GM21526 (cell line): Measurements from ENCODE around the gene EIF4G3.
"Not testable (repeated sequence)": the region's sequence is repeated elsewhere in the genome, so short reads cannot be mapped to it uniquely, and the experiment has no call there.

Experiments
- ATAC-seq: cut with Tn5 transposase; IDR thresholded peaks from one replicate; pipeline ENCODE4 v1.9.1; 2021; ENCODE audit warnings: moderate library complexity; ENCODE audit not compliant: unreplicated experiment, low FRiP score

EIF4G3 gene

DNA sequence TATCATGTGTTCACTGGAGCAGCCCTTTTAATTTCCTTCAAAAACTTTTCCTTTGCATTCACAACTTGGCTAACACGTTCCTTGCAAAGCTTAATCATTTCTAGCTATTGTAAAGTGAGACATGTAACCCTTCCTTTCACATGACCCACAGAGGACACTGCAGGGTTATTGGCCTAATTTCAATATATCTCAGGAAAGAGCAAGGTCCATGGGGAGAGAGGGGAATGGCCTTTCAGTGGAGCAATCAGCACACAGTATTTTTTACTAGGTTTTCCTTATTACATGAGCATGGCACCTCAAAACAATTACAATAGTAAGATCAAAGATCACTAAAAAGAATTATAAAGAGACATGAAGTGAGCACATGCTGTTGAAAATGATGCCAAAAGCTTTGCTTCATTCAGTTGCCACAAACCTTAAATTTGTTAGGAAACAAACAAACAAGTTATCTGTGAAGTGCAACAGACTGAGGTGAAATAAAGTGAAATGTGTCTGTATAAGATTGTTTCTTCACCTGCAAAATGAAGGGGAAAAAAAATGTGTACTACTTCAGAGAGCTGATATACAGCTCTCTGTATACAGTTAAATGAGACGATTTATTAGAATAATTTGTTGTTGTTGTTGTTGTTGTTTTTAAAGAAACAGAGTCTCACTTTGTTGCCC is 61.5 kb downstream of the EIF4G3 start:
- no peak for ATAC-seq

DNA sequence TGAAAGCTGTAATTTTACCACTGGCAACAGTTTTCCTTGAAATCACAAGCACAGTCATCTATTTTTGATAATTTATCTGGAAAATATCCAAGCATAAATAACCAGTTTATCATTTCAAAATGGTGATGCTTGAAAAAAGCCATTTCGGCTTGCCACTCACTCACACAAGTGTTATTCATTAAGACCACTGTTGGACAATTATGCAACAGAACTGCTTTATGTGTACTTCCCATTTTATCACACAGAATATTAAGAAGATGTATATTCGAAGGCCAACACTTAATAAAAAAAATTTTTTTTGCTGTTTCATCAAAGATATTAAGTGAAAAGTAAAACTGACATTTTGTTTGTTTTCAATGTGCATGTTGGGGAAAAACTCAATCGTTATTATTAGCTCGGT is 62.3 kb downstream of the EIF4G3 start:
- no peak for ATAC-seq

DNA sequence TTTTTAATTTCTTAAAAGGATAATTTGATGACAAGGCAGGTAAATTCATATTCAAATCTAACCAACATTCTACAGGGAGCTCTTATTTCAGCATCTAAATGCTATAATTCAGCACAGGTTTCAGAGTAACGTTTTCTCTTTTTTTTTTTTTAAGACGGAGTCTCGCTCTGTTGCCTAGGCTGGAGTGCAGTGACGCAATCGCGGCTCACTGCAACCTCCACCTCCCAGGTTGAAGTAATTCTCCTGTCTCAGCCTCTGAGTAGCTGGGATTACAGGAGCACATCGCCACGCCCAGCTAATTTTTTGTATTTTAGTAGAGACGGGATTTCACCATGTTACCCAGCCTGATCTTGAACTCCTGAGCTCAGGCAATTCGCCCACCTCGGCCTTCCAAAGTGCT is 66.5 kb downstream of the EIF4G3 start:
- ATAC-seq, result no peak

DNA sequence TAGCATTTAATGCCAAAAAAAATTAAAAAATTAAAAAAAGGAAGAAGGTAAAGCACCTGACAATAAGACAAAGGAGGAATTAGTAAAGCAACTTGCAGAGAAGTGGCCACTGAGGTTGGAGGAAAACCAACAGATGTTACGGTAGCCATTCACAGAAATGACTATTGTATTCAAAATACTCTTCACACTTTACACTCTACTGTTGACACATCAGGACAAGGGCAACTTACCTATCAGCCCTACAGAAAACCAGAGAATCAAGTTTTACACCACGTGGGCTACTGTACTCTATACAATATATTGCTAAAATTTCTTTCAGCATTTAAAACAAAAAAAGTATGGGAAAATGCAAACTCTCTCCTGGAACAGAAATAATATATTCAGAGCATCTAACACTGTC is 70.0 kb downstream of the EIF4G3 start:
- no peak for ATAC-seq

DNA sequence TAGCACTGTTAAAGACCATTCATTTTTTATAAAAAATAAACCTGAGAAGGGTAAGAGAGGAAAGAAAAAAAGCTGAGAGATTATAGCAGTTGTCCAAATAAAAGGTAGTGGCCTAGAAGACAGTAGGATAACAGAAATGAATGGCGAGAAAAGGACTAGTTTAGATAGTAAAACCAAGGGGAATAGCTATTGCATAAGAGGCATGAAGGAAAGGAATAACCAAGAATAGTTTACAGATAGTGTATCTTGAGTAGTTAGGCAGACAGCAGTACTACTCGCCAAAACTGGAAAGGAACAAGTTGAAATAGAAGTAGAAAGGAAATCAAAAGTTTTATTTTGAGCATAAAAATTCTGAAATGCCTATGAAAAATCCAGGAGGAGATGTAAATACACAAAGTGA is 70.5 kb downstream of the EIF4G3 start:
- ATAC-seq, result no peak

DNA sequence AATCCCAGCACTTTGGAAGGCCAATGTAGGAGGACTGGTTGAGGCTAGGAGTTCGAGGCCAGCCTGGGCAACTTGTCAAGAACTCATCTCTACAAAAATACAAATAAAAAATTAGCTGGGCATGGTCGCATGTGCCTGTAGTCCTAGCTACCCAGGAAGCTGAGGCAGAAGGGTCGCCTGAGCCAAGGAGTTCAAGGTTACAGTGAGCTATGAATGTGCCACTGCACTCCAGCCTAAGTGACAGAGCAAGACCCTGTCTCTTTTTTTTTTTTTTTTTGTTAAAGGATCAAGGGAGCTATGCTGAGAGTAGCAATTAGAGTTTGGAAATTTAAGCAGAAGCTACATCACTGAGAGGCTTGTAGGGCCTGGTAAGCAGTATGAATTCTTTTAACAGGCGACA is 70.9 kb downstream of the EIF4G3 start:
- no peak for ATAC-seq

DNA sequence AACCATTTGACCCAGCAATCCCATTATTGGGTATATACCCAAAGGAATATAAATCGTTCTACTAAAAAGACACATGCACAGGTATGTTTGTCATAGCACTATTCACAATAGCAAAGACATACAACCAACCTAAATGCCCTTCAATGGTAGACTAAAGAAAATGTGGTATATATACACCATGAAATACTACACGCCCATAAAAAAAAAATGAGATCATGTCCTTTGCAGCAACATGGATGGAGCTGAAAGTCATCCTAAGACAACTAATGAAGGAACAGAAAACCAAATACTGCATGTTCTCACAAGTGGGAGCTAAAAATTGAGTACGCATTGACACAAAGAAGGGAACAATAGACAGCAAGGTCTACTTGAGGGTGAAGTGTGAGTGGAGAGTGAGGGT is 72.0 kb downstream of the EIF4G3 start:
- no peak for ATAC-seq

DNA sequence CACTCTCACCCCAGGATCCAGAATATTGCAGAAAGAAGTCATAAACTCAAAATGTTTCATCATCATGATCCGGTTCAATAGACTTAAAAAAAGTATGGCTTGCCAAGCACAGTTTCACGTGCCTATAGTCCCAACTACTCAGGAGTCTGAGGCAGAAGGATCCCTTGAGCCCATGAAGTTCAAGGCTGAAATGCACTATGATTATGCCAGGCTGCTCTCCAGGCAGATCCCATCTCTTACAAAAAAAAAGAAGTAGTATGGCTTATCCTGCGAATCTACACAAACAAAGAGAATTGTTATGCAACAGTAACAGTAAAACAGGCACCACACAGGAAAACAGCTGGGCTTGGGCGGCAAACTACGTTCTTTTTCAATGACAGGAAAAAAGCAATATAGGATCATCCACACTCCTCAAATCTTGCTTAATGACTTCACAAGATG is 76.2 kb downstream of the EIF4G3 start:
- no peak for ATAC-seq

DNA sequence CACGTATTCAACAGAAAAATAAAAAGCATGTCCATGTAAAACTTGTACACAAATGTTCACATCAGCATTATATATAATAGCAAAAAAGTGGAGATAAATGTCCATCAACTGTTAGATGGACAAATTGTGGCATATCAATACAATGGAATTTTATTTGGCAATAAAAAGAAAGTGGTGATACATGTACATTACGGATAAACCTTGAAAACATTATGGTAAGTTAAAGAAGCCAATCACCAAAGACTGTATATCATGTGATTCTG is 76.9 kb downstream of the EIF4G3 start:
- no peak for ATAC-seq

DNA sequence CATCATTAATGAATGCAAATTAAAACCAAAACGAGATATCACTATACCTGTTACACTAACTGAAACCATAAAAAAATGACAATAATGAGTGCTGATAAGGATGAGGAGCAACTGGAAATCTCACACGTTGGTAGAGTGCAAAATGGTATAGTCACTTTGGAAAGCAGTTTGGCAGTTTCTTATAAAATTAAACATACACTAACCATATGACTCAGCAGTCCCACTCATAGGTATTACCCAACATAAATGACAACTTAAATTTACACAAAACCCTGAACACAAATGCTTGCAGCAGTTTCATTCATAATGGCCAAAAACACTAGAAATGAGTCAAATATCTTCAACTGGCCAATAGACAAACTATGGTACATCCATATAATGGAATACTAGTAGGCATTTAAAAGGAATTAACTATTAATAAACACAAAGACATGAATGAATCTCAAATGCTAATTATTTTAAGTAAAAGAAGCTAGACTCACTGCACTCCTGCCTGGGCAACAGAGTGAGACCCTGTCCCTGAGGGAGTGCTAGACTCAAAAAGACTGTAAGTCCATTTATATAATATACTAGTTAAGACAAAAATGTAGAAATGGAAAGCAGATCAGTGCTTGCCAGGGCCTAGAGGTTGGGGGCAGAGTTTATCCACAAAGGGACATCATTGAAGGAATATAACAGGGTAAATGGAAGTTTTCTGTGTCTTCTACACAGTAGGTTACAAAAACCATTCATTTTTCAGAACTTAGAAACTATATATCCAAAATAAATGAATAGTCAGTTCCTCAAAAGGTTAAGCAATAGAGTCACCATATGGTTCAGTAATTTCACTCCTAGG is 77.4 kb downstream of the EIF4G3 start:
- ATAC-seq, result no peak

DNA sequence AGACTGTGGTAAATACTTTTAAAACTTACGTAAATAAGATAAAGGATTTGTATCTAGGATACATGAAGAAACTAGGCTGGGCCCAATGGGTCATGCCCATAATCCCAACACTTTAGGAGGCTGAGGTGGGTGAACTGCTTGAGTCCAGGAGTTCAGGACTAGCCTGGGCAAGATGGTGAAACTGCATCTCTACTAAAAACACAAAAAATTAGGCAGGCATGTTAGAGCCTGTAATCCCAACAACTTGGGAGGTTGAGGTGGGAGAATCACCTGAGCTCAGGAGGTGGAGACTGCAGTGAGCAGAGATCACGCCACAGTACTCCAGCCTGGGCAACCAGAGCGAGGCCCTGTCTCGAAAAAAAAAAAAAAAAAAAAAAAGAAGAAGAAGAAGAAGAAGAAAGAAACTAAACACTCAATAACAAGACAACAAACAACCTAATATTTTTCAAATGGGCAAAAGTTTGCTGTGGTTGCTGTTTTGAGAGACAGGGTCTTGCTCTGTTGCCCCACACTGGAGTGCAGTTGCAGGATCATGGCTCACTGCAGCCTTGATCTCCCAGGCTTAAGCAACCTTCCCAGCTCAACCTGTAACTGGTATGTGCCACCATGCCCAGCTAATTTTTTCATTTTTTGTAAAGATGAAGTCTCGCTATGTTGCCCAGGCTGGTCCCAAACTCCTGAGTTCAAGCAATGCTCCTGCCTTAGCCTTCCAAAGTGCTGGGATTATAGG is 78.3 kb downstream of the EIF4G3 start:
- ATAC-seq, result no peak

DNA sequence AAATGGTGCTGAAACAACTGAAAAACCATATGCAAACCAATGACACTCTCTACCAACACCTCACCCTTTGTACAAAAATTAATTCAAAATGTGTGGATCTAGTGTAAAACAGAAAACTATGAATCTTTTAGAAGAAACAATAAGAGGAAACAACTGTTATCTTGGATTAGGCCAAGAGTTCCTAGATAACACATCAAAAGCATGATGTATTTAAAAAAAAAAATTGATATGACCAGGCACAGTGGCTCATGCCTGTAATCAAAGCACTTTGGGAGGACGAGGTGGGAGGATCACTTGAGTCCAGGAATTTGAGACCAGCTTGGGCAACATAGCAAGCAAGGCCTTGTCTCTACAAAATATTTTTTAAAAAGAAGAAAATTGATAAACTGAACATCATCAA is 79.0 kb downstream of the EIF4G3 start:
- no peak for ATAC-seq

DNA sequence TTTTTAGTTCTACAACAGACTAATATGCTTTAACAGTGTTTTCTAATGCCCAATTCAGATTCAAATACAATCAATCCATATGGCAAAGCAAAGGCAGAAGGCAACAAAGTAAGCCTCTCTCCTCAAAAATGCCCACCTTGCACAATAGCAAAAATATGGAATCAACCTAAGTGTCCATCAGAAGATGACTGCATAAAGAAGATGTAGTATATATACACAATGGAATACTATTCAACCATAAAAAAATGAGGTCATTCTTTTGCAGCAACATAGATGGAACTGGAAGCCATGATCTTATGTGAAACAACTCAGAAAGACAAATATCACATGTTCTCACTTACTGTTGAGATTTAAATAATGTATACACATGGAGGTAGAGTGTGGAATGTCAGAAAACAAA is 80.7 kb downstream of the EIF4G3 start:
- no peak for ATAC-seq

DNA sequence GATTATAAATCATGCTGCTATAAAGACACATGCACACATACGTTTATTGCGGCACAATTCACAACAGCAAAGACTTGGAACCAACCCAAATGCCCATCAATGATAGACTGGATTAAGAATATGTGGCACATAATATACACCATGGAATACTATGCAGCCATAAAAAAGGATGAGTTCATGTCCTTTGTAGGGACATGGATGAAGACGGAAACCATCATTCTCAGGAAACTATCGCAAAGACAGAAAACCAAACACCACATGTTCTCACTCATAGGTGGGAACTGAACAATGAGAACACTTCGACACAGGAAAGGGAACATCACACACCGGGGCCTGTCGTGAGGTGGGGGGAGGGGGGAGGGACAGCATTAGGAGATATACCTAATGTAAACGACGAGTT is 82.4 kb downstream of the EIF4G3 start:
- ATAC-seq, result not testable (repeated sequence)

DNA sequence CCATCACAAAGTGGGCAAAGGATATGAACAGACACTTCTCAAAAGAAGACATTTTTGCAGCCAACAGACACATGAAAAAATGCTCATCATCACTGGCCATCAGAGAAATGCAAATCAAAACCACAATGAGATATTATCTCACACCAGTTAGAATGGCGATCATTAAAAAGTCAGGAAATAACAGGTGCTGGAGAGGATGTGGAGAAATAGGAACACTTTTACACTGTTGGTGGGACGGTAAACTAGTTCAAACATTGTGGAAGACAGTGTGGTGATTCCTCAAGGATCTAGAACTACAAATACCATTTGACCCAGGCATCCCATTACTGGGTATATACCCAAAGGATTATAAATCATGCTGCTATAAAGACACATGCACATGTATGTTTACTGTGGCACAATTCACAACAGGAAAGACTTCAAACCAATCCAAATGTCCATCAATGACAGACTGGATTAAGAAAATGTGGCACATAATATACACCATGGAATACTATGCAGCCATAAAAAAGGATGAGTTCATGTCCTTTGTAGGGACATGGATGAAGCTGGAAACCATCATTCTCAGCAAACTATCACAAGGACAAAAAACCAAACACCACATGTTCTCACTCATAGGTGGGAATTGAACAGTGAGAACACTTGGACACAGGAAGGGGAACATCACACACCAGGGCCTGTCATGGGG is 83.3 kb downstream of the EIF4G3 start:
- not testable (repeated sequence) for ATAC-seq

DNA sequence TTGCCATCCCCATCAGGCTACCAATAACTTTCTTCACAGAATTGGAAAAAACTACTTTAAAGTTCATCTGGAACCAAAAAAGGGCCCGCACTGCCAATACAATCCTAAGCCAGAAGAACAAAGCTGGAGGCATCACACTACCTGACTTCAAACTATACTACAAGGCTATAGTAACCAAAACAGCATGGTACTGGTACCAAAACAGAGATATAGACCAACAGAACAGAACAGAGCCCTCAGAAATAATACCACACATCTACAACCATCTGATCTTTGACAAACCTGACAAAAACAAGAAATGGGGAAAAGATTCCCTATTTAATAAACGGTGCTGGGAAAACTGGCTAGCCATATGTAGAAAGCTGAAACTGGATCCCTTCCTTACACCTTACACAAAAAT is 84.2 kb downstream of the EIF4G3 start:
- ATAC-seq, result not testable (repeated sequence)

DNA sequence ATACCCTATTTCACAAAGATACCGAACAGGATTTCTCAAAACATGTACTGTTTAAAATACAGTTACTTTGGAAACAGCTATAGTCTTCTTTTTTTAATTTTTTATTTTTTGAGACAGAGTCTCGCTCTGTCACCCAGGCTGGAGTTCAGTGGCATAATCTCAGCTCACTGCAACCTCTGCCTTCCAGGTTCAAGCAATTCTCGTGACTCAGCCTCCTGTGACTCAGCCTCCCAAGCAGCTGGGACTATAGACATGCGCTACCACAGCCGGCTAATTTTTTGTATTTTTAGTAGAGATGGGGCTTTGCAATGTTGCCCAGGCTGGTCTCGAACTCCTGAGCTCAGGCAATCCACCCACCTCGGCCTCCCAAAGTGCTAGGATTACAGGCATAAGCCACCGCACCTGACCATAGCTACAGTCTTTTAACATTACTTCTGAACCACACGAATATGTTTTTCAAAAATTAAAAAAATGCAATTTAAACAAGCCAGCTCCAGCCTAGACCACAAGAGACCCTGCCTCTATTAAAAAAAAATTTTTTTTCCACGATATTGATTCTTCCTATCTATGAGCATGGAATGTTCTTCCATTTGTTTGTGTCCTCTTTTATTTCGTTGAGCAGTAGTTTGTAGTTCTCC is 85.5 kb downstream of the EIF4G3 start:
- not testable (repeated sequence) for ATAC-seq

DNA sequence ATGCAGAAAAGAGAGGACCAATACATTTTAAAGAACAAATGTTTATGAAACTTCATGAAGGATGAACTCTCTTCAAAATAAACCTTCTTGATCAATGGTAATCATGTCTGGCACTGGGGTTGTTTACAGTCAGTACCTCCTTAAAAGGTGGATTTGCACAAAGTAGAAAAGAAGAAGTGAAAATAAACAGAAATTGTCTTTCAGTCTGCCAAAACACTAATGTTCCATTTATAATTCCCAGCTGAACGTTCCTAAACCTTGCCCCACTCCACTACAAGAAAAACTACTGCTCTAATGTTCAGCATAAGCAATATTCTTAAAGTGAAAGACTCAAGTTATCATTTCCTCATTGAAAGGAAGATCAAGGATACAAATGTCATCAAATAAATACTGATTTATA is 86.2 kb downstream of the EIF4G3 start:
- ATAC-seq, result no peak

DNA sequence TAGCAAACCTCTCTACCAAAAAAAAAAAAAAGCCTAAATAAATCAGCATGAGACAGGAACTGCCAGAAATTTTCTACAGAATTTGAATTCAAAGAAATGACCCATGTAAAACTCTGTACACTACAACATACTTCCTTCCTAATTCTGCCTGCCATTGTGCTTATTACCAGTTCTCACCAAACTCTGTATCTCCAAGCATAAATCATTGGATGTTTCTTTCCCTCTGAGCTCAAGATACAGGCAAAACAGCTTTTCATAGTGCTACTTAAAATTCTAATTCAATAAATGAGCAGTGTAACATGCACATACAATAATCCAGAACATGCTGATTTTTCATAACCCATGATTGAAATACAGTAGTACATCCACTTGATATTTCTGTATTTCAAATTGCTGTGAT is 87.0 kb downstream of the EIF4G3 start:
- no peak for ATAC-seq

DNA sequence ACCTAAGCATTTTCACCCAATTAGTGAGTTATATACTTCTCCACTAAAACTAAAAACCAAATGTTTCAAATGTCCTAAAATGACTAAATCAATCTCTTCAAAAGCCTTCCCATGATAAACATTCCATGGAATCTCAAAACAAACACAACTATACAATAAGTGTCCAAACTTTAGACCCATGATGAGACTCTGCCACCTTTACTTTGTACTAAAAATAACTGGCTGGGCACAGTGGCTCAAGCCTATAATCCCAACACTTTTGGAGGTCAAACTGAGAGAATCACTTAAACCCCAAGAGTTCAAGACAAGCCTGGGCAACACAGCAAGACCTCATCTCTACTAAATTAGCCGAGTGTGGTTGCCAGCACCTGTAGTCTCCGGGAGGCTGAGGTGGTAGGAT is 87.4 kb downstream of the EIF4G3 start:
- no peak for ATAC-seq
